Caco-2 (cell line): Measurements from ENCODE around the gene MYLK3. TPM values are rescaled to one million over a fixed set of nuclear protein-coding genes. Genes with fewer than 3 reads are reported as not detected.

Experiments
- BruUV-seq: library from RNA; stranded (reverse); fragments of 400-500 nt; replicated peaks from 2 replicates; lab custom pipeline; 2021; lab: Mats Ljungman, UMichigan
- CTCF ChIA-PET: fragments of 300-600 bp; sonication (Branson Sonifier 250); formaldehyde crosslinking; loops from one replicate; lab custom pipeline; 2022; ENCODE audit warnings: antibody characterized with exemption; lab: Charles Lee
- POLR2A ChIA-PET: fragments of 300-600 bp; sonication (Branson Sonifier 250); formaldehyde crosslinking; loops from one replicate; lab custom pipeline; 2022; ENCODE audit warnings: antibody characterized with exemption; lab: Charles Lee
- DNase-seq, 2 experiments: peaks; one replicate each; pipeline versions ENCODE4 v3.0.0 to v3.0.0-alpha.2; 2020 to 2022
- H3K27me3 ChIP-seq: replicated peaks from 2 replicates; pipeline ENCODE4 v1.6.0; 2011; ENCODE audit warnings: low read length; ENCODE audit not compliant: control insufficient read depth, insufficient read depth
- H3K36me3 ChIP-seq: 2 replicates; pipeline ENCODE4 v1.5.1; 2011; ENCODE audit warnings: low read length; ENCODE audit not compliant: control insufficient read depth, insufficient read depth
- H3K4me1 ChIP-seq: fragments of 250-450 bp; sonication (Bioruptor Pico); 2 replicates; pipeline ENCODE4 v1.5.1; 2020; ENCODE audit warnings: mild to moderate bottlenecking
- H3K4me3 ChIP-seq: 2 replicates; pipeline ENCODE4 v1.5.1; 2011; ENCODE audit warnings: low read depth, mild to moderate bottlenecking, control low read depth, low read length
- H3K9me3 ChIP-seq: fragments of 250-450 bp; sonication (Bioruptor Pico); 2 replicates; pipeline ENCODE4 v1.5.1; 2020; ENCODE audit warnings: mild to moderate bottlenecking, moderate library complexity
- H3K27ac Mint-ChIP-seq: one replicate; pipeline ENCODE4 v1.8.0; 2022; ENCODE audit warnings: mixed read lengths; ENCODE audit not compliant: unreplicated experiment
- H3K27me3 Mint-ChIP-seq: one replicate; pipeline ENCODE4 v1.8.0; 2022; ENCODE audit warnings: mixed read lengths; ENCODE audit not compliant: insufficient read depth, unreplicated experiment
- H3K36me3 Mint-ChIP-seq: one replicate; pipeline ENCODE4 v1.8.0; 2022; ENCODE audit warnings: mild to moderate bottlenecking, mixed read lengths; ENCODE audit not compliant: insufficient read depth, unreplicated experiment
- H3K4me1 Mint-ChIP-seq: one replicate; pipeline ENCODE4 v1.8.0; 2022; ENCODE audit warnings: low read depth, mixed read lengths; ENCODE audit not compliant: unreplicated experiment
- H3K4me3 Mint-ChIP-seq: one replicate; pipeline ENCODE4 v1.8.0; 2022; ENCODE audit warnings: mild to moderate bottlenecking, moderate library complexity, mixed read lengths; ENCODE audit not compliant: unreplicated experiment
- H3K9me3 Mint-ChIP-seq: one replicate; pipeline ENCODE4 v1.8.0; 2022; ENCODE audit warnings: mixed read lengths; ENCODE audit not compliant: unreplicated experiment
- CTCF ChIP-seq, 2 experiments: fragments of 200-600 bp in 1 of 2; IDR thresholded peaks; 1 replicate in 1 of 2; 2 replicates in 1 of 2; pipeline versions ENCODE4 v1.5.1 to v1.8.0; 2011 to 2022; ENCODE audit warnings: antibody characterized with exemption in 1 of 2, control low read depth in 1 of 2, inconsistent platforms in 1 of 2, low read depth in 1 of 2, low read length in 1 of 2, mild to moderate bottlenecking in 1 of 2, moderate library complexity in 1 of 2; ENCODE audit not compliant: insufficient read depth in 1 of 2, severe bottlenecking in 1 of 2, unreplicated experiment in 1 of 2
- intact Hi-C: fragments of 100-400 bp; cut with micrococcal nuclease; formaldehyde crosslinking; loops from one replicate; pipeline ENCODE4 v1.10.0; 2022; ENCODE audit not compliant: unreplicated experiment
- total RNA-seq: library from RNA; stranded (reverse); gene quantifications from 2 replicates; pipeline ENCODE4 v1.2.3, GENCODE V29; 2022

Gene MYLK3
- total RNA-seq, 1 experiment from 2014 or later, result 1.2 TPM

- Mint-ChIP-seq H3K27ac (no peak overlapping the region), H3K4me3 (no peak overlapping the region), H3K4me1 (peaks cover 4% of the 10 kb centered on the region), H3K36me3 (no peaks in the 10 kb centered on the region), H3K27me3 (no peaks in the 10 kb centered on the region), H3K9me3 (no peaks in the 10 kb centered on the region)
- Histone ChIP-seq H3K9me3 (no peaks in the 10 kb centered on the region), H3K27me3 (no peaks in the 10 kb centered on the region), H3K4me1 (0 out of 2 replicates have a peak, but pooled peaks cover 2% of the 10 kb centered on the region), H3K36me3 (no peaks in the 10 kb centered on the region), H3K4me3 (no peak overlapping the region)
- peak in 1 of 2 experiments; percentile 13 for DNase-seq
- CTCF ChIA-PET, result no interaction called here
- POLR2A ChIA-PET, result no interaction called here
- no peak for TF ChIP-seq CTCF (IDR thresholded peaks at IDR 0.05; ENCODE audit: insufficient read depth in 1 of 2, low read depth in 1 of 2, low read length in 1 of 2, severe bottlenecking in 1 of 2, unreplicated experiment in 1 of 2)
- intact Hi-C loops, result loop anchor here (2.0 kb wide), 1 partner anchor 26 kb away; no protein-coding TSS in a partner anchor
- BruUV-seq, result no TSS peak
Observed at GRCh38 chr16:46762583-46762982, 14.4 kb upstream of the MYLK3 start.

- no peaks in the 10 kb centered on the region for H3K36me3 ChIP-seq
- DNase-seq, result no peak
- no peaks in the 10 kb centered on the region for H3K9me3 Mint-ChIP-seq
- CTCF ChIA-PET, result no interaction called here
- no peaks in the 10 kb centered on the region for H3K27me3 Mint-ChIP-seq
- H3K9me3 ChIP-seq, result no peaks in the 10 kb centered on the region
- intact Hi-C loops, result no loop called here
- TF ChIP-seq CTCF (IDR thresholded peaks at IDR 0.05; ENCODE audit: insufficient read depth in 1 of 2, low read depth in 1 of 2, low read length in 1 of 2, severe bottlenecking in 1 of 2, unreplicated experiment in 1 of 2), result no peak
- H3K4me3 ChIP-seq, result no peak overlapping the region
- no TSS peak for BruUV-seq
- H3K27me3 ChIP-seq, result no peaks in the 10 kb centered on the region
- no peaks in the 10 kb centered on the region for H3K36me3 Mint-ChIP-seq
- H3K4me3 Mint-ChIP-seq, result no peak overlapping the region
- POLR2A ChIA-PET, result interaction anchor here (1.0 kb wide), 1 partner anchor 12 kb away, joined by 3 read pairs; no protein-coding TSS in a partner anchor
- peaks cover 4% of the 10 kb centered on the region for H3K4me1 Mint-ChIP-seq
- H3K4me1 ChIP-seq, result 0 out of 2 replicates have a peak, but pooled peaks cover 4% of the 10 kb centered on the region
- no peak overlapping the region for H3K27ac Mint-ChIP-seq
Observed at GRCh38 chr16:46759309-46759708, 11.2 kb upstream of the MYLK3 start.

- ChIA-PET POLR2A (no interaction called here), CTCF (interaction anchor here (0.6 kb wide), 1 partner anchor 94 kb away, joined by 3 read pairs; no protein-coding TSS in a partner anchor)
- Mint-ChIP-seq H3K27ac (no peak overlapping the region), H3K9me3 (no peaks in the 10 kb centered on the region), H3K36me3 (no peaks in the 10 kb centered on the region), H3K27me3 (no peaks in the 10 kb centered on the region), H3K4me3 (no peak overlapping the region), H3K4me1 (peaks cover 4% of the 10 kb centered on the region)
- H3K9me3 ChIP-seq, result no peaks in the 10 kb centered on the region
- H3K4me3 ChIP-seq, result no peak overlapping the region
- intact Hi-C loops, result no loop called here
- H3K36me3 ChIP-seq, result no peaks in the 10 kb centered on the region
- H3K4me1 ChIP-seq, result 0 out of 2 replicates have a peak, but pooled peaks cover 4% of the 10 kb centered on the region
- no TSS peak for BruUV-seq
- DNase-seq, result no peak
- H3K27me3 ChIP-seq, result no peaks in the 10 kb centered on the region
- no peak for TF ChIP-seq CTCF (IDR thresholded peaks at IDR 0.05; ENCODE audit: insufficient read depth in 1 of 2, low read depth in 1 of 2, low read length in 1 of 2, severe bottlenecking in 1 of 2, unreplicated experiment in 1 of 2)
Observed at GRCh38 chr16:46757339-46758050, 9.4 kb upstream of the MYLK3 start.
